GM19239 (cell line): ENCODE data around the gene CRELD2.

Experiments used
- DNase-seq: peaks from one replicate; pipeline ENCODE4 v3.0.0; 2011; ENCODE audit warnings: low spot score; ENCODE audit not compliant: insufficient read length
- FAIRE-seq: peaks from 2 replicates; lab custom pipeline; 2011; peaks lifted over from hg19 to GRCh38; lab: Jason Lieb, UNC

CRELD2 gene

DNA sequence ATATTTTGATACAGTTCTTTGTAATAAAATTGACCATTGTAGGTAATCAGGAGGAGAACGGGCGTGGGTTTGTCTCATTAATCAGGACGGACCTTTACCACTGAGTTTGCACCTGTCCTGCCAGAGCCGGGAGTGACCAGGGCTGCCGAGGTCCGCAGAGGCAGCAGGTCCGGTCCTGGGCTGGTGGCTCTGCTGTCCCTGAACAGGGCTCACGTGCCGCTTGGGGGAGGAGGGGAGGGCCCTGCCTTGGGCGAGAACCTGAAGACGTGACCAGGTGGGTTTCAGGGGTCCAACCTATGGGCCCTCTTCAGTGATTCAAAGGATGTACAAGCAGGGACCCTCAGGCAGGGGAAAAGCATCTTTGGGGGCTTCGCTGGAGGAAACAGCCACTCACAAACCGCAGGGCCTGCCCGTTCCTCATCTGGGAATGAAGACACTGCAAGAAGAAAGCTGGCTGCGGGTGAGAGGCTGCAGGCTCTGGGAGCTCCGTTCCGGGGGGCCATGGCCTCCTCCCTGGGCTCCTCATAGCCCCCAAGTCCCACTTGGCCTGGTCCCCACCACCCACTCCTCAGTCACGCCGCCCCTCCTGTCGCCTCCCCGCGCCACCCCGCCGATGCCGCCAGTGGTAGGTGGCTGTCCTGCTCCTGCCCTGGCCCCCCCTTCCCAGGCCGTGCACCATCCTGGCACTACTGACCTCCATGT, 9.2 kb downstream of the CRELD2 start:
- no peak for FAIRE-seq
- DNase-seq, result no peak

GRCh38 chr22:49928185-49928495, 9.7 kb downstream of the CRELD2 start:
- DNase-seq (no peak), FAIRE-seq (no peak)

GRCh38 chr22:49928555-49929210, 10.2 kb downstream of the CRELD2 start:
- FAIRE-seq, result no peak
- no peak for DNase-seq

DNA sequence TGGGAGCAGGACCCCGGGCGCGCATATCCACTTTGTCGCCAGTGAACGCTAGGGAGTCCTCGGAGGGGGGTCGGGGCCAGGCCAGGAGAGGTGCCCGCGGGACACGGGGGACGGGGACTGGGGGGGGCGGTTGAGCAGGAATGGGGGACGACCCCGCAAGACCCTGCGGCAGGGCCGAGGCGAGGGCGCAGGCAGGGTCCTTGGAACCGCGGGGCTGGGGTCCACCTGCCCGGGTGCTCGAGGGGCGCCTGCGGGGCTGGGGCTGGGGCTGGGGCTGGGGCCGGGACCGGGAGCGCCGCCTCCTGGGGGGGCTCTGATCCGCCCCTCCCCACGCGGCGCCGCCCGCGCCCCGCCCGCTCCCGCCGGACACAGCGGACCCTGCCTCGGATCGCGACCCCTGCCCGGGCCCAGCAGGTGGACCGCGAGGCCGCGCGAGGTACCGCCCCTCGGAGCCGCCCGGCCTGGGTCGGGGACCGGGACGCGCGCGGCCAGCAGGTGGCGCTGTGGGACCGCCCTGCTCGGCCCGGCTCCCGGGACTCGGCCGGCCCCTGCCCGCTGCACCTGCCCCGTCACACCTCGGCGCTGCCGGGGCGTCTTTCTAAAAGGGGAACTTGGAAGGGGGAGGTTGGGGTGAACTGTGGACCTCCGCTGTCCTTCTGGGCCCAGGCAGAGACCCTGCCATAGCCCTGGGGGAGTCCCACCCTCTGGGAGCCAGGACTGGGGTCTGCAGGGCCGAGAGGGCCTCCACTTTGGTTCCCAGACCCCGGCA, 11.0 kb downstream of the CRELD2 start:
- DNase-seq, result peak; percentile 88
- no peak for FAIRE-seq

DNA sequence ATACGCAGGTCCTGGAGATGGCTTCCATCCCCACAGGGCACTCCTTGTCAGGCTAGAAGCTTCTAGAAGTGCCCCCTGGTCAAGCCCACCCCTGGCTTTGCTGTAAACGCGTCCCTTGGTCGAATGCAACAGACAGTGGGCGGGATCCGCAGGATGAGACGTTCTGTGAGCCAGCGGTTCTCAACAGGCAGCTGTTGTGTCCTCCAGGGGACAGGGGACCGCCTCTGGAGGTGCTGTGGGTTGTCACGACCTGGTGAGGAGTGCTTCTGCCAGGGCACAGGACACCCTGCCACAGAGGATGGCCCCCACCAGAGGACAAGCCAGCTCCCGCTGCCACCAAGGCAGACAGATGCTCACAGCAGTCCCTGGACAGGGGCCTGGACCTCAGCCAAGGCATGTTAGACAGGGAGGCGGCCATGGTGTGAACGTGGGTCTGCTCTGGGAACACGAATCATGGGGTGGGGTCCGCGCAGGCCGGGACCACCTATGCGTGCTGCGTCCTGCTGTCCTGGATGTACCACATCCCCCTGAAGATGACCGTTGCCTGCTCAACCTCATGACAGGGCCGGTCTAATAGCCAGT, 11.7 kb downstream of the CRELD2 start:
- no peak for DNase-seq
- no peak for FAIRE-seq

DNA sequence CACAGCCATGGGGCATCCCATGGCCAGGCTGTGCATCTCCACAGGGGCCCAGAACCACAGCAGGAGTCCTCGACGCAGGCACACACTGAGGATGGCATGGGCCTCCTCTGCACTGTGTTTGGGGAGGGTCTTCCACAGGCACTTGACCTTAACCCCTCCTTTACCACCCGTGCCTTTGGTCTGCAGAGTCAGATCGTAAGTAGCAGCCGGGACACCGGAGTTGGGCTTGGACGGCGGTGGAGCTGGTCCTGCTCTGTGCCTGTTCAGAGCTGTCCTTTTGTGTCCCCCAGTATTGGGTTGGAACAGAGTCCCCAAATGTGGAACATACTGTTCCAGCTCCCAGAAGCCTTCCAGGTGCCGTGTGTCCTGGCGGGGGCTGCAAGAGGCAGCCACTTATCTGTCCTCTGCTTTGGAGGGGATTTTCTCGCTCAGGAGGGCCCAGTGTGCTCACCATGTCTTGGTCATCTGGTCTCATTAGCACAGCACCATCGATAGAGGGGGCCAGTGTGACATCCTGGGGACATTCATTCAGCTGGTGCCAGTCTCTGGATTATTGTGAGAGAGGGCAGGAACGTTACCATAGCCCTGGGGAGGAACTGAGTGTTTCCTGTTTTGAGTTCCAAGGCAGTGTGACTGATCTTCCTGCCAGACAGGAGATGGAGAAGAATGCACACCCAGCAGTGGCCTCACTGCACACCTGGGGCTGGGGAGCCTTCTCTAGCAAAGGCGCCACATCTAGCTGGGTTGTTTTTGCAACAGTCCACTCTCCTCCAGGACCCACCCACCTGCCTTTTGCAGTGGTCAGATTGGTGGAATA, 12.4 kb downstream of the CRELD2 start:
- peak; percentile 78 for DNase-seq
- FAIRE-seq, result peak; percentile 94

GRCh38 chr22:49933236-49934159, 15.1 kb downstream of the CRELD2 start:
- FAIRE-seq (no peak), DNase-seq (no peak)

DNA sequence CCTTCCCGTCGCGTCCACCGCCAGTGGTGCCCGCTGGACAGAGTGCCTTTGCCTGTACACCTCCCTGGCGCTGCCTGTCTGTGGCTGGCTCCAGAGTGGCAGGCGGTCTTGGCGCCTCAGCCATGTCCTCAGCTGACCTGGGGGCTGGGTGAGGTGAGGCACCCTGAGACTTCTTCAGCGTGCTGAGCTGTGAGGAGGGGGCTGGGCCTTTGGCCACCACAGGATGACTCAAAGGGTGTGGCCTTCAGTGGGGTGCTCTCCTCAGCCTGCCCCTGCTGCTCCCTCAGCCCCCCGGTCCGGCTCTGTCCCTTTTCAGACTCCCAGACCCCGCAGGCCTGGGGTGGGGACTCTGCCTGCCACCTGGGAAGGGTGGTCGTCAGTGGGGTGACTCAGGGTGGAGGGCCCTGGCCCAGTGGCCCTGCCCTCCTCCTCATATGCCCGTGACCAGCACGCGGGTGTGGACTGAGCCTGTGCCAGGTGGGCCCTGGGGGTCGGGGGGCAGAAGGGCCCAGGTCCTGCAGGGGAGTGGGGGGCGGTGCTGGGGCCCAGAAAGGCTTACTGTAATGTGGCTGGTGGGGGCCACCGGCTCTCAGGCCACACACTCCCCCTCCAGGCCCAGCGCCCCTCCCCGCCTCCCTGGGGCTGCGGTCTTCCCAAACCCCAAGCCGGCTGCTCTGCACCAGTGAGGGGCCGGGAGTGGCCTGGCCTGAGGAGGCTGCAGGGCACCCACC, 15.9 kb downstream of the CRELD2 start:
- FAIRE-seq (peak; percentile 42), DNase-seq (no peak)

DNA sequence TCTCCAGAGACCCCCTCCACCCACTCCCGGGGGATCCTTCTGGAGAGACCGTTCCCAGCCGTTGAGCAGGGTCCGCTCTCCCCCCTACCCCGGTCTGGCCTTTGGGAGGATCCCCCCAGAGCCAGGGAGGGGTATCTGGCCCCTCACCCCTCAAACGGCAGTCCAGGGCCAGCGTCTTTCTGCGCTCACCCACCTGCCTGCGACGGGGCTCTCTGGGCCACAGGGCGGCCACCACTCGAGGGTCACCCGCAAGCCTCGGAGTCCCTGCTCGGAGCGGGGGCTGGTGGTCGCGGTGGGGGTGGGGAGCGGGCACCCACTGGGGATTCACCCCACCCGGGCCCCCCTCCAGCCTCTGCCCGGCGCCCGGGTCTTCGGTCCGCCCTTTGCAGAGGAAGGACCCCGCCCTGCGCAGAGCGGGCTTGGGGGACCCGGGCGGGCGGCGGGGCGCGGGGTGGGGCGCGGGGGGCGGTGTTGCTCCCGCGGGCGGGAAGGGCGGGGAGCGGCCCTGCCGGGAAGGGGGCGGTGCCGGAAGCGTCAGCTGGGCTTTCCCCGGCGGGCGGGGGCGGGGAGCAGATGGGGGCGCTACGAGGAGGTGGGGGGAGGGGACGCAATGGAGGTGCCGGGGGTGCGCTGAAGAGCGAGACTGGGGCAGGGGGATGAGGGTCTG, 16.6 kb downstream of the CRELD2 start:
- DNase-seq (peak; percentile 76), FAIRE-seq (no peak)

DNA sequence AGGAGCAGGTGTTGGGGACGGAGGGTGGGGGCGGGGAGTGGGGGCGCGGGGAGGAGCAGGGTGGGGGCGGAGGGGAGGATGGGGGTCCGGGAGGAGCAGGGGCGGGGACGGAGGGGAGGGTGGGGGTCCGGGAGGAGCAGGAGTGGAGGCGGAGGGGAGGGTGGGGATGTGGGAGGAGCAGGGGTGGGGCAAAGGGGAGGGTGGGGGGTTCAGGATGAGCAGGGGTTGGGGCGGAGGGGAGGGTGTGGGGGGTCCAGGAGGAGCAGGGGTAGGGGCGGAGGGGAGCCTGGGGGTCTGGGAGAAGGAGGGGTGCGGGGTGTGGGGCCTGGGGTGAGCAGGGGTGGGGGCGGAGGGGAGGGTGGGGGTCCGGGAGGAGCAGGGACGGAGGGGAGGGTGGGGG, 17.1 kb downstream of the CRELD2 start:
- FAIRE-seq (peak; percentile 37), DNase-seq (no peak)

- peak; percentile 88 for FAIRE-seq
- DNase-seq, result peak; percentile 83
Measured at GRCh38 chr22:49936018-49936972, 17.9 kb downstream of the CRELD2 start.

- DNase-seq (no peak), FAIRE-seq (no peak)
Measured at GRCh38 chr22:49936973-49937757, 18.7 kb downstream of the CRELD2 start.

DNA sequence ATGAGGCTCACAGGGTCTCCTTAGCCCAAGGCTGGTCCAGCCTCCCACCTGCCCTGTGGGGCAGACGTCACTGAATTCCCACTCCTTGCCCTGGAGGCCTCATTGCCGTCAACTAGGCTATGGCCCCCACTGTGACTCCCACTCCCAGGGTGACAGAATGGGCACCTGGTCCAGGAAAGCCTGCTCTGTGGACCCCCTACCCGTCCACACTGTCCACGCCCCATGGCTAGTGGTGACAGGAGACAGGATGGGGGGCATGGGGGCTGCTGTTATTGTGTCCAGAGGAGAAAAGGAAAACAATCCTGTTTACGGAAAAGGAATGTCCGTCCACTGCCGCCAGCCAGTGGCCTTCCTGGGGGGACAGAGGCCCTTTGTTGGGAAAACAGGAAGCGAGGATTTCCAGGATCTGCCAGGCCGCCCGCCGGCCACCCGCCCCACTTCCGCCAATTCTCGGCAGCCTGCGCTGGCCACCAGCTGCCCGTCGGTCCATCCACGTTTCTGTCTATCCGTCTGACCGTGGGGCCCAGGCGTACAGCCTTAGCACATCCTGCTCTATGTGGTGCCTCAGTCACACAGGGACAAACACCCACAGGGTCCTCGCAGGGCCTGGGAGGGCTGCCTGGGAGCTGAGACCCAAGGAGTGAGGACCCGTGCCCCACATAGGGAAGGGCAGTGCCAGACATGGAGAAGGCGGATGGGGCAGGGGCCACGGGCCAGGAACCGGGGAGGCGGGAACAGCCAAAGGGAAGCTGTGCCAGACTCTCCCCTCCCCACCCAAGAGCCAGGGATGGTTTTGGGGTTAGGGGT, 19.5 kb downstream of the CRELD2 start:
- DNase-seq (no peak), FAIRE-seq (no peak)

DNA sequence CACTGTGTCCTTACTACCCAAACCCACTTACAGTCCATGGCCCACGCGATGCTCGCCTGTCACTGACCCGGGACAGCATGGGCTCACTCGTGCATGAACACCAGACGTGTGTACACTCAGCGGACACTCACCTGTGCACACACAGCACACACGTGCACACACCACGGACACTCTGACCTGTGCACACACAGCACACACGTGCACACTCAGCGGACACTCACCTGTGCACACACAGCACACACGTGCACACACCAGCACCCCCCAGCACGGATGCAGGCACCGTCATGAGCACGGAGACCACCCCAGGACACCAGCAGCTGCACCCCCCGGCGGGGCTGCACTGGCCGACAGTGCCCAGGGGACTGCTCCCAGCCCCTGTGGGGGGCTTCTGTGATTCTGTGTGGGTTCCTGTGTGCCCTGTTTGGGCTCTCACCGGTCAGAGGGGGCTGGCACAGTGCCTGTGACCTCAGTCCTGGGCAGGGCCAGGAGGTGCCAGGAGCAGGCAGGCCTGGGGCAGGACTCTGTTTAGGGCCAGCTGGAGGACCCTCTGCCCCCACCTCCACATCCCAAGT, 20.2 kb downstream of the CRELD2 start:
- DNase-seq (no peak), FAIRE-seq (no peak)
